ENCODE results near the gene LPIN2. TPM values are rescaled to one million over a fixed set of nuclear protein-coding genes. Genes with fewer than 3 reads are reported as not detected.
A peak's percentile ranks its signal among the peaks of the same experiment; 100 is the strongest.

LPIN2 gene
- polyA plus RNA-seq, 1 donor (not counting 4 experiments of a cell fraction or from before 2014, with no cell fraction given), result 3.9 TPM

DNA sequence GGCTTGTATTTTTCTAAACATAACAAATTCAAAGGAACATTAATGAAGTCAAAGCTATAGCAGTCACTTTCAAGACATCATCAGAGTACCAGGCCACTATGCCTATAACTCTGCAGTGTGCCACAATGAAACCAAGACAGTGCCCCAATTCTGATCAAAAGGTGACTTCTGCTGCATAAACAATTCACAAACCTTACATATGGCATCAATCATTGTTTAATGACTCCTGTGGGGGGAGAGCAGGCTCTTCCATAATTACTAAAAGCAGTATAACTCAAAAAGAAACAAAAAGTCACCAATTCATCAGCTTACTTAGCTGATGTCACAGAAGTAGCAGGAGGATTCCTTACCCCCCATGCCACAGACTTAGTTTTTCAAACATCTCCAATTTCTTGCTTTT lies 15.5 kb downstream of the LPIN2 start:
- no peak overlapping the region for H3K4me2 ChIP-seq (ENCODE audit: control insufficient read depth, extremely low read depth, insufficient read depth, low read depth, low read length)
- DNase-seq (ENCODE audit: low read depth, low spot score), result no peak
- H3K27me3 ChIP-seq (ENCODE audit: control insufficient read depth, extremely low read depth, insufficient read depth, low read length), result no peaks in the 10 kb centered on the region
- H3K27ac ChIP-seq (ENCODE audit: control insufficient read depth, insufficient read depth, low read length), result no peak overlapping the region
- H3K9me1 ChIP-seq (ENCODE audit: control insufficient read depth, extremely low read depth, insufficient read depth, low read length), result no peaks in the 10 kb centered on the region
- H3K79me2 ChIP-seq (ENCODE audit: control insufficient read depth, insufficient read depth, low read length), result no peaks in the 10 kb centered on the region
- H3K4me1 ChIP-seq (ENCODE audit: control insufficient read depth, extremely low read depth, insufficient read depth, low read length), result no peaks in the 10 kb centered on the region
- H2AFZ ChIP-seq (ENCODE audit: control insufficient read depth, low read length), result no peak overlapping the region
- H3K4me3 ChIP-seq (ENCODE audit: control insufficient read depth in 2 of 3, extremely low read depth in 1 of 3, insufficient read depth in 2 of 3, low read depth in 1 of 3, low read length in 3 of 3), result no peak overlapping the region
- H3K9ac ChIP-seq (ENCODE audit: control insufficient read depth, extremely low read depth, insufficient read depth, low read length), result no peak overlapping the region
- dilution Hi-C loops (cut with MboI; ENCODE audit: extremely low pct_ligation_motif_present, low sequenced_read_pairs), result no loop called here
- H3K9me3 ChIP-seq (ENCODE audit: control insufficient read depth, low read depth, low read length), result no peaks in the 10 kb centered on the region
- TF ChIP-seq EZH2 (IDR thresholded peaks at IDR 0.05; ENCODE audit: low read length), result no peak
- TF ChIP-seq, protein P1, sequence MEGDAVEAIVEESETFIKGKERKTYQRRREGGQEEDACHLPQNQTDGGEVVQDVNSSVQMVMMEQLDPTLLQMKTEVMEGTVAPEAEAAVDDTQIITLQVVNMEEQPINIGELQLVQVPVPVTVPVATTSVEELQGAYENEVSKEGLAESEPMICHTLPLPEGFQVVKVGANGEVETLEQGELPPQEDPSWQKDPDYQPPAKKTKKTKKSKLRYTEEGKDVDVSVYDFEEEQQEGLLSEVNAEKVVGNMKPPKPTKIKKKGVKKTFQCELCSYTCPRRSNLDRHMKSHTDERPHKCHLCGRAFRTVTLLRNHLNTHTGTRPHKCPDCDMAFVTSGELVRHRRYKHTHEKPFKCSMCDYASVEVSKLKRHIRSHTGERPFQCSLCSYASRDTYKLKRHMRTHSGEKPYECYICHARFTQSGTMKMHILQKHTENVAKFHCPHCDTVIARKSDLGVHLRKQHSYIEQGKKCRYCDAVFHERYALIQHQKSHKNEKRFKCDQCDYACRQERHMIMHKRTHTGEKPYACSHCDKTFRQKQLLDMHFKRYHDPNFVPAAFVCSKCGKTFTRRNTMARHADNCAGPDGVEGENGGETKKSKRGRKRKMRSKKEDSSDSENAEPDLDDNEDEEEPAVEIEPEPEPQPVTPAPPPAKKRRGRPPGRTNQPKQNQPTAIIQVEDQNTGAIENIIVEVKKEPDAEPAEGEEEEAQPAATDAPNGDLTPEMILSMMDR (optimal IDR thresholded peaks at IDR 0.05 in 1 of 3, IDR thresholded peaks at IDR 0.05 in 1 of 3, conservative IDR thresholded peaks at IDR 0.05 in 1 of 3; ENCODE audit: extremely low read depth in 1 of 3, insufficient read depth in 2 of 3, low read length in 3 of 3), result no peak
- no peaks in the 10 kb centered on the region for H4K20me1 ChIP-seq (ENCODE audit: control insufficient read depth, extremely low read depth, insufficient read depth, low read length)
- H3K36me3 ChIP-seq (ENCODE audit: control insufficient read depth in 2 of 2, extremely low read depth in 1 of 2, insufficient read depth in 2 of 2, low read length in 2 of 2), result no peaks in the 10 kb centered on the region
- FAIRE-seq, result no peak

DNA sequence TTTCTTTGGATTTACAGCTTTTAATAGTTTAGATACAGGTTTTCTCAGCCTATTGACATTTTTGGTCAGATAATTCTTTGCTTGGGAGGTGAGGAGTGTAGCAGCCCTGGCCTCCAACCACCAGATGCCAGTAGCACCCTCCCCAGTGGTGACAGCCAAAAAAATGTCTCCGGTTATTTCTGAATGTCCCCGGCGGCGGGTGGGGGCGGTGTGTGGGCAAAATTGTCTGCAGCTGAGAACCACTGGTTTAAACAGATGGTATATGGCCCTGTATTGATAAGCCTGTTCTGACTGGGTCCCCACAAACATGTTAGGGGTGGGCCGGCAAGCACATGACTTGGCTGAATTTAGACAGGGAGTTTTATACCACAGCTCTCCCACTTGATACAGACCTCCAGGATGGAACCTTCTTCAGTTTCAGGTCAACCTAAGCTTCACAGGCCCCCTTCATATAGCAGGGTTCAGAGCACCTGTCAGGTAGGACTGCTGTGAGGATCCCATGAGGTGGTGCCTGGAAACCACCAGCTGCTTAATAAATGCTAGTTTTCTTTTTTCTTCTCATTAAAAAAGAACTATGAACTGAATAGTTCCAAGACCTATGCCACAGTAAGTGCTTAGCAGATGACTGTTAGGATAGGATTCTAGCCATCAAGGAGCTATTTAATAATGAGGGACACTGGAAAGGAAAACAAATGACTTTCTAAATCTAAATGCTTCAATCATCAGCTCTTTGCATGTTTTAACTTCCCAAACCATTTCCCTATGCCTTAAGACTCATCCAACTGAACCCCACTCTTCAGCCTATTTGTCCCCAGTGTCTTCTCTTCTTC lies 18.1 kb downstream of the LPIN2 start:
- H3K9me1 ChIP-seq (ENCODE audit: control insufficient read depth, extremely low read depth, insufficient read depth, low read length), result no peaks in the 10 kb centered on the region
- no peak for TF ChIP-seq EZH2 (IDR thresholded peaks at IDR 0.05; ENCODE audit: low read length)
- TF ChIP-seq, protein P1 (optimal IDR thresholded peaks at IDR 0.05 in 1 of 3, IDR thresholded peaks at IDR 0.05 in 1 of 3, conservative IDR thresholded peaks at IDR 0.05 in 1 of 3; ENCODE audit: extremely low read depth in 1 of 3, insufficient read depth in 2 of 3, low read length in 3 of 3), result peak; percentile 9 to 18 (median 15)
- dilution Hi-C loops (cut with MboI; ENCODE audit: extremely low pct_ligation_motif_present, low sequenced_read_pairs), result no loop called here
- H3K9me3 ChIP-seq (ENCODE audit: control insufficient read depth, low read depth, low read length), result no peaks in the 10 kb centered on the region
- no peaks in the 10 kb centered on the region for H3K4me1 ChIP-seq (ENCODE audit: control insufficient read depth, extremely low read depth, insufficient read depth, low read length)
- H3K27me3 ChIP-seq (ENCODE audit: control insufficient read depth, extremely low read depth, insufficient read depth, low read length), result no peaks in the 10 kb centered on the region
- H2AFZ ChIP-seq (ENCODE audit: control insufficient read depth, low read length), result no peak overlapping the region
- H3K9ac ChIP-seq (ENCODE audit: control insufficient read depth, extremely low read depth, insufficient read depth, low read length), result no peak overlapping the region
- H3K4me3 ChIP-seq (ENCODE audit: control insufficient read depth in 2 of 3, extremely low read depth in 1 of 3, insufficient read depth in 2 of 3, low read depth in 1 of 3, low read length in 3 of 3), result no peak overlapping the region
- no peaks in the 10 kb centered on the region for H3K79me2 ChIP-seq (ENCODE audit: control insufficient read depth, insufficient read depth, low read length)
- no peaks in the 10 kb centered on the region for H4K20me1 ChIP-seq (ENCODE audit: control insufficient read depth, extremely low read depth, insufficient read depth, low read length)
- H3K4me2 ChIP-seq (ENCODE audit: control insufficient read depth, extremely low read depth, insufficient read depth, low read depth, low read length), result no peak overlapping the region
- DNase-seq (ENCODE audit: low read depth, low spot score) (no peak), FAIRE-seq (no peak)
- H3K27ac ChIP-seq (ENCODE audit: control insufficient read depth, insufficient read depth, low read length), result no peak overlapping the region
- H3K36me3 ChIP-seq (ENCODE audit: control insufficient read depth in 2 of 2, extremely low read depth in 1 of 2, insufficient read depth in 2 of 2, low read length in 2 of 2), result no peaks in the 10 kb centered on the region

Data from keratinocyte (primary cell).